IPS-18a (cell line): ENCODE data around the gene PLEKHH3.

Experiments
- H3K27ac ChIP-seq: one replicate; pipeline ENCODE4 v1.5.1; 2013; ENCODE audit warnings: low read length
- H3K27me3 ChIP-seq: one replicate; pipeline ENCODE4 v1.6.1; 2013; ENCODE audit warnings: mild to moderate bottlenecking, low read length; ENCODE audit not compliant: control insufficient read depth, insufficient read depth
- H3K36me3 ChIP-seq: one replicate; pipeline ENCODE4 v1.6.1; 2013; ENCODE audit warnings: low read depth, low read length; ENCODE audit not compliant: control insufficient read depth
- H3K4me1 ChIP-seq: one replicate; pipeline ENCODE4 v1.6.1; 2013; ENCODE audit warnings: low read depth, low read length; ENCODE audit not compliant: control insufficient read depth
- H3K4me3 ChIP-seq: one replicate; pipeline ENCODE4 v1.5.1; 2013; ENCODE audit warnings: low read length
- H3K9ac ChIP-seq: one replicate; pipeline ENCODE4 v1.6.1; 2013; ENCODE audit warnings: mild to moderate bottlenecking, low read length, moderate library complexity
- H3K9me3 ChIP-seq: one replicate; pipeline ENCODE4 v1.6.1; 2013; ENCODE audit warnings: low read depth, low read length; ENCODE audit not compliant: control insufficient read depth

The PLEKHH3 gene

GRCh38 chr17:42685831-42686230, 9.0 kb upstream of the PLEKHH3 start:
- H3K27me3 ChIP-seq, result peaks cover 20% of the 10 kb centered on the region
- no peak overlapping the region for H3K9ac ChIP-seq
- no peak overlapping the region for H3K27ac ChIP-seq

GRCh38 chr17:42684929-42685556, 8.2 kb upstream of the PLEKHH3 start:
- Histone ChIP-seq H3K4me3 (no peak overlapping the region), H3K9me3 (no peaks in the 10 kb centered on the region), H3K4me1 (peaks cover 19% of the 10 kb centered on the region), H3K27me3 (peaks cover 27% of the 10 kb centered on the region), H3K9ac (no peak overlapping the region), H3K27ac (no peak overlapping the region), H3K36me3 (peaks cover 5% of the 10 kb centered on the region)

More at GRCh38 chr17:42685831-42686230, 9.0 kb upstream of the PLEKHH3 start:
- Histone ChIP-seq H3K9me3 (no peaks in the 10 kb centered on the region), H3K4me3 (no peak overlapping the region), H3K4me1 (peaks cover 16% of the 10 kb centered on the region), H3K36me3 (peaks cover 5% of the 10 kb centered on the region)

- peaks cover 30% of the 10 kb centered on the region for H3K27me3 ChIP-seq
- H3K27ac ChIP-seq, result no peak overlapping the region
- no peaks in the 10 kb centered on the region for H3K9me3 ChIP-seq
- H3K4me1 ChIP-seq, result peaks cover 28% of the 10 kb centered on the region
- H3K4me3 ChIP-seq, result peak overlapping the region; percentile 72
- no peak overlapping the region for H3K9ac ChIP-seq
- peaks cover 5% of the 10 kb centered on the region for H3K36me3 ChIP-seq
Measured at GRCh38 chr17:42683407-42684034, 6.7 kb upstream of the PLEKHH3 start.

GRCh38 chr17:42682722-42683403, 6.1 kb upstream of the PLEKHH3 start:
- peak overlapping the region; percentile 72 for H3K4me3 ChIP-seq
- no peak overlapping the region for H3K27ac ChIP-seq

GRCh38 chr17:42681976-42682721, 5.4 kb upstream of the PLEKHH3 start, which contains the start of gene CNTNAP1:
TSS of gene CNTNAP1 (plus strand) at chr17:42682531. CDS start at chr17:42682830, 299 bp downstream.
- peak within 1 kb of the TSS; percentile 31 for H3K9ac ChIP-seq
- H3K27me3 ChIP-seq, result peaks cover 30% of the 10 kb centered on the region
- H3K27ac ChIP-seq, result no peak within 1 kb of the TSS
- H3K4me3 ChIP-seq, result peak within 1 kb of the TSS; percentile 72
- peaks cover 5% of the 10 kb centered on the region for H3K36me3 ChIP-seq
- peaks cover 37% of the 10 kb centered on the region for H3K4me1 ChIP-seq
- no peaks in the 10 kb centered on the region for H3K9me3 ChIP-seq

More at GRCh38 chr17:42682722-42683403, 6.1 kb upstream of the PLEKHH3 start:
- H3K36me3 ChIP-seq, result peaks cover 5% of the 10 kb centered on the region
- peaks cover 30% of the 10 kb centered on the region for H3K27me3 ChIP-seq
- peak overlapping the region; percentile 31 for H3K9ac ChIP-seq
- no peaks in the 10 kb centered on the region for H3K9me3 ChIP-seq
- H3K4me1 ChIP-seq, result peaks cover 30% of the 10 kb centered on the region

GRCh38 chr17:42680331-42680808, 3.6 kb upstream of the PLEKHH3 start:
- H3K4me3 ChIP-seq, result peak overlapping the region; percentile 43
- H3K9ac ChIP-seq, result no peak overlapping the region
- peaks cover 43% of the 10 kb centered on the region for H3K27me3 ChIP-seq
- H3K4me1 ChIP-seq, result peaks cover 37% of the 10 kb centered on the region
- no peaks in the 10 kb centered on the region for H3K9me3 ChIP-seq
- H3K36me3 ChIP-seq, result peaks cover 2% of the 10 kb centered on the region
- H3K27ac ChIP-seq, result no peak overlapping the region

- Histone ChIP-seq H3K27ac (no peak overlapping the region), H3K27me3 (peaks cover 49% of the 10 kb centered on the region), H3K9me3 (no peaks in the 10 kb centered on the region), H3K4me1 (peaks cover 38% of the 10 kb centered on the region), H3K4me3 (peak overlapping the region; percentile 43), H3K36me3 (no peaks in the 10 kb centered on the region), H3K9ac (peak overlapping the region; percentile 30)
Measured at GRCh38 chr17:42679492-42680330, 2.9 kb upstream of the PLEKHH3 start.

GRCh38 chr17:42678951-42679491, 2.2 kb upstream of the PLEKHH3 start:
- Histone ChIP-seq H3K4me3 (peak overlapping the region; percentile 61), H3K9ac (peak overlapping the region; percentile 69), H3K27me3 (peaks cover 50% of the 10 kb centered on the region), H3K4me1 (peaks cover 43% of the 10 kb centered on the region), H3K36me3 (no peaks in the 10 kb centered on the region), H3K9me3 (no peaks in the 10 kb centered on the region), H3K27ac (no peak overlapping the region)

GRCh38 chr17:42677921-42678781, 1.4 kb upstream of the PLEKHH3 start:
- peak overlapping the region; percentile 63 for H3K4me3 ChIP-seq
- peaks cover 37% of the 10 kb centered on the region for H3K4me1 ChIP-seq
- peak overlapping the region; percentile 69 for H3K9ac ChIP-seq
- peak overlapping the region; percentile 21 for H3K27ac ChIP-seq
- peaks cover 50% of the 10 kb centered on the region for H3K27me3 ChIP-seq
- no peaks in the 10 kb centered on the region for H3K36me3 ChIP-seq
- H3K9me3 ChIP-seq, result no peaks in the 10 kb centered on the region
